ENCODE measurements around the gene PET117. TPM values are rescaled to one million over a fixed set of nuclear protein-coding genes. Genes with fewer than 3 reads are reported as not detected.

The PET117 gene

DNA sequence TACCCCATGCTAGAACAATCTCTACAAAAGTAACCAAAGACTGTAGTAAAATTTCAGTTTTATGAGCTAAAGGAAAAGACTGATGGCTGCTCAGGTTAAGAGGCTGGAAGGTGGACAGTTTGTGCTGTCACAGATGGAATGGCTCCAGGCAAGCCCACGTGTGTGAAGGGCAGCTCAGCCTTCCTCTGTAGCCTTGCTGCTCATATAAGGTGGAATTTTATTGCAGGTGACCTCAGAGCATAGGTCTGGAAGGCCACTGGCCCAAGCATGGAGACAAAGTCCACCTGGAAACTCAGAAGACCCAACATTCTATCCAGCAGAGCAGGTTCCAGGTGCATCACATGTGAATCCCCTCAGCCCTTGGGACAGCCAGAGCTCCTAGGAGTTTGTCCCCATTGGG lies 53.6 kb downstream of the PET117 start:
- H3K36me3 ChIP-seq (ENCODE audit: insufficient read depth, low read length): peaks cover 16% of the 10 kb centered on the region
- H3K4me1 ChIP-seq (ENCODE audit: control insufficient read depth, insufficient read depth, low read length): no peaks in the 10 kb centered on the region
- no peaks in the 10 kb centered on the region for H3K9me3 ChIP-seq (replicated peaks; ENCODE audit: low read length)
- H3K4me3 ChIP-seq (ENCODE audit: low read length): no peak overlapping the region
- no peak overlapping the region for H3K9ac ChIP-seq (ENCODE audit: low read depth, low read length)
- no peak overlapping the region for H3K4me2 ChIP-seq (ENCODE audit: low read length)
- H3K27me3 ChIP-seq (ENCODE audit: control insufficient read depth, insufficient read depth, low read length): no peaks in the 10 kb centered on the region

Small RNA genes within 50 kb of the gene (small RNA-seq; reads per million reads assigned to genes)
- gene RF00019 (not detected), gene RNU7-137P (not detected)
